AG08396 (cell line): ENCODE measurements around the gene LRRC56.

Source experiments
- DNase-seq: peaks from one replicate; pipeline ENCODE4 v3.0.0; 2012; ENCODE audit warnings: low spot score, mixed read lengths

LRRC56 gene

DNA sequence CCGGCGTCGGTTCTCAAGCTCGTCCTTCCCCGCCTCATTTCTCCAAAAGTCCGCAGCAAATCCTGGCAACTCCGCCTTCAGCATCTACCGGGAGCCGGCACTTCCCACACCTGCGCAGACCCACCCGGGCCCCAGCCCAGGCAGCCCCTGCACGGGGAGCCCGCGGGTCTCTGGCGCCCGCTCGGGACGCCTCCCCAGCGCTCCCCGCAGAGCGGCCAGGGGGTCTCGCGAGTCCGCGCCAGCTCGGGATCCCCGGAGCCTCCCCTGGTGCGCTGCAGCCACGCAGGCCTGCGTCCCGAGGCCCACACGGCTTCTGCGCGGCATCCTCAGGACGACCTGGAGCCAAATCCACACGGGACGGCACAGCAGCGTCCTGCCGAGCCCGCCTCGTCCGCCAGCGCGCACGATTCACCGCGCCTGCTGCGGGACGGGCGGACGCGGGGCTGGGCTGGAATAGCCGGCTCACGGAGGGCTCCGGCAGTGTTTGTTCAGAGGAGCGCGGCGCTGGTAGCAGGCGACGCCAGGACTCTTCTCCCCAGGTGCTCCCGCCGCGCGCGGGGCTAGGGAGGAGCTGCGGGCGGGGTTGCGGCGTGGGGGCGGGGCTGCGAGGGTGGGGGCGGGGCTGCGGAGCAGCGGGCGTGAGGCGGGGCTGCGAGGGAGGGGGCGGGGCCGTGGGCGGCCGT, 38.1 kb downstream of the LRRC56 start:
- DNase-seq, result no peak

DNA sequence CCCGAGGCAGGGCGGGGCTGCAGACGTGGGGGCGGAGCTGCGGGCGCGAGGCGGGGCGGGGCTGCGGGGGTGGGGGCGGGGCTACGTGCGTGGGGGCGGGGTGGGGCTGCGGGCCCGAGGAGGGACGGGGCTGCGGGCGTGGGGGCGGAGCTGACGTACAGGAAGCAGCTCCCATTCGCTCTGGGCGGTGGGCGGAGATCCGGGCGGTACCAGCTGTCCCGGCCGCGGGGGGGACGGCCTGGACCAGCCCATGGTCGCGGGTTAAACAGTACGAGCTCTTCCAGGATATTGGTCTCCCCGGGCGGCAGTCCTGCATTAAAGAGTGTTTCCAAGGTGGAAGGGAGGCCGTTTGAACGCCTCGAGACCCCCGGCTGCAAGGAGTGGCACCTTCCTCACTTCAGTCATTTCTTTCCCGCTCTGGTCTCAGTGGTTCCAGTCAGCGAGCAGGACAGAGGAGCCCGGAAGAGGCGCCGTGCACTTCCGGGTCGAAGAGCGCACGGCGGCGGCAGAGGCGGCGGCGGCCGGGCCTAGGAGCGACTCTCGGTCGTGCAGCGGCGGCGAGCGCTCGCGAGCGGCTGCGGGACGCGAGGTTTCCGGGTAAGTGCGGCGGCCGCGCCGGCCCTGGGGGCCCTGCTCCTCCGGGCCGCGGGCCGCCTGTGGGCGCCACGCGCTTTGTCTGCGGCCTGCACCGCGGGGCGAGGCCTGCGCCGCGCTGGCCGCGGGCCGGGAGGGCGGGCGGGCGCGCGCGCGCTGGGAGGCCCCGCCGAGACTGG, 38.9 kb downstream of the LRRC56 start, which contains the start of gene PHRF1:
TSS of gene PHRF1 (plus strand) at position 475 of the 773 bp plus-strand sequence. CDS start 5,043 bp downstream, outside the sequence.
- DNase-seq, result peak; percentile 100

DNA sequence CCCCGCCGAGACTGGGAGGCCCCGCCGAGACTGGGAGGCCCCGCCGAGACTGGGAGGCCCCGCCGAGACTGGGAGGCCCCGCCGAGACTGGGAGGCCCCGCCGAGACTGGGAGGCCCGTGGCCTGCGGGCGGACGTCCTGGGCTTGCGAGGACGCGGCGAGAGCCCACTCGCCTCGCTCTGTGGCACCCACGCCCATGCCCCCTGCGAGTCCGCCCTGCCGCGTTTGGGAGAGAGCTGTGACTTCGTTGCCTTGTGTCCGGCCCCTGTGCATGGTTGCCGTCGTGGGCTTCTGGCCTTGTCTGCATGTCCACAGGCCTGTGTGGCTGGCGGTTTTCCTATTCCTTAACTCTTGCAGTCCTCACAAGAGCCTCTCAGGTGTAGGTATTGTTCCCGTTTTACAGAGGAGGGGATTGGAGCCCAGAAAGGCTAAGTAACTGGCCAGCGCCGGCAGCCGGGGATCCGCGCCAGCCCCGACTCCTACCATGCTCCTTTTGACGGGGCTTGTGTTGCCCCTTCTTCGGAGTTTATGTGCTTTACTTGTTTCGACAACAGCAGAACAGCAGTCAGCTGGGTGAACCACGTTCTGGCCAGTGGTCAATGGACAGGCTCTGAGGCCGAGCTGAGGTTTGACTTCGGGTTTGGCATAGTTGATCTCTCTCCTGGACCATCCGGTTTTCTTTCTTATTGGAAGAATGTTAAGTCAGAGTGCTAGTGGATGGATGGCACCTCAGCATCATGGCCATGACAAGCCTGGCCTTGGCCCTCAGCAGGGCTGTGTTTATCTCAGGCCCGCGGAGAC, 39.7 kb downstream of the LRRC56 start:
- no peak for DNase-seq

DNA sequence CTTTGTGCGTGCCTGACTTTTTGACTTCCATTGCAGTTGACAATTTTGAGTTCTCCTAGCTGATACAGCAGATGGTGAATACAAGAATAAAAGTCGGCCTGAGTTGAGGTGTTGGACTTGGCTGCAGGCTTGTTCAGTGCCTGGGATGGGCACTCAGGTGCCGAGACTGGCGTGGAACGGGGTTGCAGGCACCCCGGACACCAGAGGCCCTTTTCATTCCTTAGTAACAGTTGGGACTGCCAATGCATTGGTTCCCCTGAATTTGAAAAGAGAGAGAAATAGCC, 40.2 kb downstream of the LRRC56 start:
- DNase-seq, result no peak

DNA sequence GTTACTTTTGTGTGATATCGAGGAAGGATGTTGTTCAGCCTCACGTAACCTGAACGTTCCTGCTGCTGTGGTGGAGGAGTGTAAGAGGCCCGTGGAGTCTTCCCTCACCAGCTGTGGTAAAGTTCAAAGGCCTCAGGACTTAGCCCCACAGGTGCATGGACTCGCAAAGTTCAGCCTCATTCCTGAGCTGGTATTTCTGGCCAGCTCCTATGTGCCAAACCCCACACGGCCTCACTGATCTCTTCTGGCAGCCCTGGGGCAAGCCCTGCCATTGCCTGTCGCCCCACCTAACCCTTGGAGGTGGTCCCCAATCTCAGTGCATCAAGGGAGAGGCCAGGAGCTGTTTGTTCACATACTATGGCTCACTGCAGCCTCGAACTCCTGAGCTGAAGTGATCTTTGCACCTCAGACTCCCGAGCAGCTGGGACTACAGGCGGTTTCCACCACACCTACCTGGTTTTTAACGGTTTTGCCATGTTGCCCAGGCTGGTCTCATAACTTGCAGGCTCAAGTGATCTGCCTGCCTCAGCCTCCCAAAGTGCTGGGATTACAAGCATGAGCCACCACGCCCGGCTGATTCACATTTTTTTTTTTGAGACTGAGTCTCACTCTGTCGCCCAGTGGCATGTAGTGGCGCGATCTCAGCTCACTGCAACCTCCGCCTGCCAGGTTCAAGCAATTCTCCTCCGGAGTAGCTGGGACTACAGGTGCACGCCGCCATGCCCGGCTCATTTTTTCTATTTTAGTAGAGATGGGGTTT, 41.1 kb downstream of the LRRC56 start:
- DNase-seq, result no peak

DNA sequence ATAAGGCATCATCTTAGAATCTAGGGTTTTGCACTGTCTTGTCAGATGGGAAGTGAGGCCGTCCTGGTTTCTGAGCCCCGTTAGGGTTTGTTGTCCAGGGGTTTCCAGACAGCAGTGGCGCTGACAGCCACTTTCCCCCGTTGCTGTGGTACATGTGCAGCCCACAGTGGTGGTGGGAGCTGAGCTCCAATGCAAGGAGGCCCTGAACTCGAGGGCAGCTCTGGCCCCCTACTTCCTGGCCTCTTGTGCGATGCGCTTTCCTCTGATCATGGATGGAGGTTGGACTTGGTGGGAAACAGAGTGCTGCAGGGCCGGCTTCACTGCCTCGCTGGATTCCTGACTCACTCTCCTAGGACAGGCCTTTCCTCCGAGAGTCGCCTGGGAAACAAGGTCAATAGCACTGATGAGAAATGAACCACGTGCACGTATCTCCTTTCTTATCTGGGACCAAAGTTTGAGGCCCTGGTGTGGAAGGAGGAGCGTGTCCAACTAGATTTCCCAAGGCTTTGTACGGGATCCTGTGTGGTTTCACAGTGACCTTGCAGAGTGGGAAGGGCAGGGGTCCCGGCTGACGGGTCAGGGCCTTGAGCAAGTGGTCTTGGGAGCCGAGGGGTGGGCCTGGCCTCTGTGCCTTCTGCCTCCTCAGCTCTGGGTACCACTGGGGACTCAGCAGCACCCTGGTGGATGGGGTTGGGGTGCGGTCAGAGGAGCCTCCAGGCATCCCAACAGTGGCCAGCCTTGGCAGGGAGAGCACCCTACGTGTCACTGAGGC, 42.7 kb downstream of the LRRC56 start:
- no peak for DNase-seq

DNA sequence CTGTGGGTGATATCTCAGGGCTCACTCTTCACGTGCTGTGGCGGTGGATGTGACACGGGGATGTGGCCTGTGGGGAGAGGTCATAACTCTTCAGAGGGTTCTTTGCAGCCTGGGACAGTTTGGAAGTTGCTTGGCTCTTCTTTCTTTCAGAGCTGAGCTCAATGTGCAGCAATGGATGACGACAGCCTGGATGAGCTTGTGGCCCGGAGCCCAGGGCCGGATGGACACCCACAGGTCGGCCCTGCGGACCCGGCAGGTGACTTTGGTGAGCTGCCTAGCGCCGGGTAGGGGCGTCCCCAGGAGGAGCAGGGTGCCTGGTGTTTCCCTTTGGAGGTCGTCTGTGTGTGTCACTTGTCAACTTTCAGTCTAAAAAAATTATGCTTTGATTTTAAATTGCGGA, 44.0 kb downstream of the LRRC56 start:
- no peak for DNase-seq

DNA sequence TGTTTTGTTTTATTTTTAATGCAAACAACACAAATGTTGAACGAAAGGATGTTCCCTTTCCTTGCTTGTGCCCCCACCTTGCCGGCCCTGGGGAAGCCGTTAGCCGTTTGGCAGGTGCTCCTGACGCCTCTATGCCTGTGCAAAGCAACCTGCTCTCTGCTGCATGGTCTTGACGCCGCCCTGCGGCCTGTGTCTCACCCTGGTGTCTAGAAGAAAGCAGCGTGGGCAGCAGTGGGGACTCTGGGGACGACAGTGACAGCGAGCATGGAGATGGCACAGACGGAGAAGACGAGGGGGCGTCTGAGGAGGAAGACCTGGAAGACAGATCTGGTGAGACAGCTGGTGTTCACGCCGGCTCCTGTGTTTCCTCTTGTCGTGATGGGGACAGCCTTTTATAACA, 44.4 kb downstream of the LRRC56 start:
- no peak for DNase-seq

DNA sequence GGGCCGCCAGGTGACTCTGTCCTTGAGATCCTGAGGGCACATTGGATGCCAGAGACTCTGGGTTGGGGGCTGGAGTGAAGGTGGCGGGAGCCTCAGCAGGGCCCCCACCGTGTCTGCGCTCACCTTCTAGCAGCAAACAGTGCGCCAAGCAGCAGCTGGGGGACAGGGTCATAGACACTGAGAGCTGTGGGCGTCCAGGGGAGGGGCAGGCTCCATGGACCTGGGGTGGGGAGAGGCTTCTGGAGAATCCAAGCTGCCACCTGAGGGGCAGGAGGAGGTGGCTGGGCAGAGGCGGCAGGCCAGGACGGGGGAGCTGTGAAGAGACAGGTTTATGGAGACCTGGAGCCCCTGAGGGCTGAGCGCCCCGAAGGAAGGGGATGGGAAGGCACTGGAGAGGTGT, 47.0 kb downstream of the LRRC56 start:
- DNase-seq, result no peak

DNA sequence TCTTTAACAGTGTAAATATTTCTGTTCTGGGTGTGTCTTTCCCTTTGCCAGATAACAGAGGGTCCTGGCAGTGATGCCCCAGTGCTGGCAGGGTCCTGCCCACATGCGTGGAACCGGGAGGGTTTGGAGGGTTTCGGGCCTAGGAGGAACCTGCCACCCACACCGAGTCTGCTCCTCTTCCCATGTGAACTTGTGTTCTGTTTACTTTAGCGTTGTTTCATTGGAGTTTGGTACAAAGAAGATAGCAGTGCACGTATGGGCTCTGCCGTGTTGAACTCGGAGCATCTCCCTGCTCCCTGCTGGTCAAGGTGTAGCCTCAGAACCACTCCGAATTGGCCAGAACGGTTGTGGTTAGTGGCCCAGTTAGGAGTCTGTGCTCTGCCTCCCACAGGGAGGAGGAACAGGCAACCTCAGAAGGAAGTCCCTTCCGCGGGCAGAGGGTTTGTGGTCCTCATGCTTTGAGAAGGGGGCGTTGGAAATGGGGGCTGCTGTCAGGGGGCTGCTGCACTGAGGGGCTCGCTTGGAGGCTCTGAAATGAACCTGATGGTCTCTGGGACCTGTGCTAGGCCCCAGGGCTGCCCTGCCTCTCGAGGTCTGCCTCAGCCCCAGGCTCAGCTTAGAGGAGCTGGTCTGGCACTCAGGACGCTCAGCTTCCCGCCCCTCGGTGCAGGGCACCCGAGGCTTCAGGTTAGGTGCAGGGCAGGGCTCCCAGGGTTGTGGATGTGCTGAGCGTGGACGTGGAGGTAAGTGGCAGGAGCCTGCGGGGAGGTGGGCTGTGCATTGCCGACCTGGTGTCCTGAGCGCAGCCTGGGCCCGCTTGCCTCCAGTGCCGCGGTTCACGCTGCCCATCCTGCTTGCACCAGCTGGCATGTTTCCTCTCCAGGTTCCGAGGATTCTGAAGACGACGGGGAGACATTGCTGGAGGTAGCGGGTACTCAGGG, 49.3 kb downstream of the LRRC56 start:
- no peak for DNase-seq

DNA sequence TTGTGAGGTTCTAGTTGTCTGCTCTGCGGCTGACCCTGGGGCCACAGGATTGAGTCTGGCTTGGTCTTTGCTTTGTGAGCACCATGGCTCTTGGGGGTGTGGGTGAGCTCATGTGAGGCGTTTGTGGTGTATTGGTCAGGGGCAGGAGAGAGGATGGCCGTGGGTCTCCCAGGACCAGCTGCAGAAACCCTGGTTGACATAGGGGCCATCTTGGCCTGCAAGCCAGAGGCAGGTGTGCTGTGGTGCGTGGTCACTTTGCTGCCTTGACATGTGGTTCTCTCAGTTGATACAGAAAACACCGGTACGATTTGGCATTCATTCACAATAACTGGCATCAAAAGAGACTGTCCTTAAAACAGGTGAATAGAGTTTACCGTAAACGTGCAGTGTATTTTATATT, 50.2 kb downstream of the LRRC56 start:
- DNase-seq, result no peak

DNA sequence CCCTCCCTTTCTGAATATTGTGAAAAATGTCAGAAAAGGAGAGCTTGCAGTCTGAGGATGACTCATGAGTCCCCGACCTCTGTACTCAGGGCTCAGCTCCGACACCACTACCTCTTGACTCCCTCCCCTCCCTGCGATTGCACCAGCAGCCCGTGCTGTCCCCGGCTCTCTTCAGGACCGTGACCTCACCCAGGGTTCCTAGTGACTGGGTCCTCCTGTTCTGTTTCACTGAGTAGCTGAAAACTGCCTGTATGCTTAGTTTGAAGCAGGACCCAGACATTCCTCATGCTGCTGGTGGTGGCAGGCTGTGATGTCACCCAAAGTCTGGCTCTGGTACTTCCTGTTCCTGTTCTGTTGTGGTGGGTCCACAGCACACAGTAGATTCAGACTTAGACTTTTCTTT, 50.7 kb downstream of the LRRC56 start:
- DNase-seq, result peak; percentile 64

DNA sequence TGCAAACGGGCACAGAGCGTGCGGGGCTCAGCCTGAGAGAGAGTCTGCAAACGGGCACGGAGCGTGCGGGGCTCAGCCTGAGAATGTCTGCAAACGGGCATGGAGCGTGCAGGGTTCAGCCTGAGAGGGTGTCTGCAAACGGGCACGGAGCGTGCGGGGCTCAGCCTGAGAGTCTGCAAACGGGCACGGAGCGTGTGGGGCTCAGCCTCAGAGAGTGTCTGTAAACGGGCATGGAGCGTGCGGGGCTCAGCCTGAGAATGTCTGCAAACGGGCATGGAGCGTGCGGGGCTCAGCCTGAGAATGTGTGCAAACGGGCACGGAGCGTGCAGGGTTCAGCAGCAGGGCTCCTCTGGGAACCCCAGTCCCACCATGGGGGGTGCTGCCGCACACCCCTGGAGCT, 52.5 kb downstream of the LRRC56 start:
- DNase-seq, result no peak

DNA sequence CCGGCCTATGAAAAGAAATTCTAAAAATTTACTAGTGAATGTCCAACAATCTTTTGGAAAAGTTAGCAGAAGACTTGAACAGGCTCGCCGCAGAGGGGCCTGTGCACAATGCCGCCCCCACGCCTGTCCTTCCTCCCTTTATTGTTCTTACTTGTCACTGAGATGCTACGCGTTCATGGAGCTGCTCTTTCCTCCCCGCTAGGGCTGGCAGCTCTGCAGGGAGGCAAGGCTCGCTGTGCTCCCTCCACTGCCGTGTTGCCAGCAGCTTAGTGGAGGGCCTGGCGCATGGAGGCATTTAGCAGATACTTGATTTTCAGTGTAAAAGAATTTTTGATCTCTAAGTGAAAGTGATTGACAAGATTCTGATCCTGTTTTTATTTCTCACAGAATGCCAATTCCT, 53.7 kb downstream of the LRRC56 start:
- DNase-seq, result no peak

DNA sequence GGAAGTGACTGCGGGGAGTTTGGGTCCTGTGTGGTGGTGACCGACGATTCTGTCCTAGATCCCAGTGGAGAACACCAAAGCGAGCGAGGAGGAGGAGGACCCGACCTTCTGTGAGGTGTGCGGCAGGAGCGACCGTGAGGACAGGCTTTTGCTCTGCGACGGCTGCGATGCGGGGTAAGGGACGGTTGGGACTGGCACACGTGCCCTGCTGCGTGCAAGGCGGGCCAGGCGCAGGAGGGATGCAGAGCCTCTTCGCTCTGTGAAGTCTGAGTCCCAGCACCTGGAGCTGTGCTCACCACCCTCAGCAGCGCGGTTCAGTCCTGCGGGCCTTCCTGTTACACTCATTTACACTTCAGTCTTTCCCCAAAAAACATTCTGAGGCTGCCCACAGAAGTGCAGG, 55.2 kb downstream of the LRRC56 start:
- no peak for DNase-seq

DNA sequence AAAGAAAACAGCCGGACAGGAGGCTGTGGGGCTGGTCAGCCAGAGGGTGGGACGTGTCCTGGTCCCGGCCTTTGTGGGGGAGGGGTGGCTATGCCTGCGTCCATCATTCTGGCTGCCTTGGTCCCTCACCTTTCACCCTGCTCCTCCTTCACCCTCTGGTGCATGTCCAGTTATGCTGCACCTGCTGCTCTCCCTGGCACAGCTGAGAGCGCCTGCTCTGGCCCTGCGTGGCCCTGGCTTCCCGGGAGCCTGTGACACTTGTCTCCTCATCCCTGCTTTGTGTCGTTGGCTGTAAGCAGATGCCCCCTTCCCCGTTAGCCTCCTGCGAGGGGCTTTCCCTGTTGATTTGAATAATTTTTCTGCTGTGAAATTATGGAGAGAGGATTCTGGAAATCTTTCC, 55.6 kb downstream of the LRRC56 start:
- no peak for DNase-seq

DNA sequence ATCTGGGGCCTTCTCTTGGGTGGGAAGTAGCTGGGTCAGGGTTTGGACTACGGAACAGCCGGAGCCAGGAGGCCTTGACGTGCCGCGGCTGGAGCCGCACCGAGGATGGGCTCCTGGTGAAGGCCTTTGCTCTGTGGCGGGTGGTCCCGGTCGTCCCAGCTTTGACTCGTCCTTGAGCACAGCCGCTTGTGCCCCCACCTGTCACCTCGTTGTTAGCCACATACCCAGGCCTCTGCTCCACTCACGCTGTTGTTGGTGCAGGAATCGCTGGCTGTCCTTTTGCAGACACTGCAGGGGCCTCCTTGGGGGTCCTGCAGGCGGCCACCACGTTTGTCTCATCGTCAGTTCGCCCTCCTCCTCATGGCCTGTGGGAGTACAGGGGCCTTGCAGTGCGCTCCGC, 56.0 kb downstream of the LRRC56 start:
- no peak for DNase-seq

DNA sequence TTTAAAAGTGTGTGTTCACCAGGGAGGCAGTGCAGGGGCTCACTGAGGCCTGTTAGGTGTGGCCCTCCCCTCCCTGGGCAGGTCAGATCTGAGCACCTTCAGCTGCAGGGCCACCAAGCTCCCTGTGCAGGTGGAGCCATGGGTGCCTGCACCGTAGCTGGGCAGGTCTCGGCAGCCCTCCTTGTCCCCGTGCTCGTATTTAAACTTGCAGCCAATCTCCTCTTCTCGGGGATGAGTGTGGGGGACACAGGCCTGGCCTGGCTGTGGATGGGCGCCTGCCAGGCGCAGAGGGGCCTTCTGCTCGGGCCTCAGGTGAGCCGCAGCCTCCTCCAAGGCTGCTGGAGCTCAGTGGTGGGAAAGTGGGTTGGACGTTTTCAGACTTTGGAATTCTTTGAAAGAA, 58.1 kb downstream of the LRRC56 start:
- DNase-seq, result no peak

DNA sequence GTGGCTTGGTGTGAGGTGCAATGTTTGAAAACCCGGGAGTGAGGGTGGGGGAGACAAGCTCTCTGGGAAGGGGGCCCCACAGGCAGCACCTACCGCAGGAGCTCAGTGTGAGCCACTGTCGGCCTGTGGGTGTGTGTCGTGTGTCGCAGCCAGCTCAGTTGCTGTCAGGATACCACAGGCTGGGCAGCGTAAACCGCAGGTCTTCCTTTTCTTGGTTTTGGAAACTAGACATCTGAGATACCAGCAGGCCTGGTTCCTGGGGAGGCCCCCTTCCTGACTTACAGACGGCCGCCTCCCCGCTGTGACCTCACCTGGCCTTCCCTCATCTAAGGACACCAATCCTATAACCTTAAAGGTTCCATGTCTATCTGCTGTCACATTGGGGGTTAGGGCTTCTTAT, 59.0 kb downstream of the LRRC56 start:
- DNase-seq, result no peak

DNA sequence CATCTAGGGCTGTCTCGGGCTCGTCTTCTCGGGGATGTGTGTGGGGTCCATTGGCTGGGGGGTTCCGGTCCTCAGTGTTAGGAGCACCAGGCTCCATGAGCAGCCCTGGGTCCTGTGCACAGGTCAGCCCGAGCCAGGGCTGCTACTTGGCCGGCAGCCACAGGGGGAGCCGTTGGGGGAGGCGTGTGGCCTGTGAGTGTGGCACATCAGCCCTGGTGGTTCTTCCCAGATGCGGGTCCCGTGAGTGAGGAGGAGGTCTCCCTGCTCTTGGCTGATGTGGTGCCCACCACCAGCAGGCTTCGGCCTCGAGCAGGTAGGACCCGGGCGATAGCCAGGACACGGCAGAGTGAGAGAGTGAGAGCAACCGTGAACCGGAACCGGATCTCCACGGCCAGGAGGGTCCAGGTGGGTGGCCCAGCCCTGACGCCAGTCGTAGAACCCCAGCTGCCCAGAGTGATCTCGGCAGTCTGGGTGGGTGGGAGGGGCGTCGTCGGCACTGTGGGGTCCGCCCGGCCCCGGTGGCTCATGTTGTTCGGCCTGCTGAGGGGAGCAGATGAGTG, 59.9 kb downstream of the LRRC56 start:
- DNase-seq, result no peak
